Karpas-422 (cell line): ENCODE measurements around the gene PIP4K2B. TPM values are rescaled to one million over a fixed set of nuclear protein-coding genes. Genes with fewer than 3 reads are reported as not detected.

Experiments
- DNase-seq: peaks from one replicate; pipeline ENCODE4 v3.0.0-alpha.2; 2015
- H2AFZ ChIP-seq: fragments of 200-600 bp; sonication (generic); 2 replicates; pipeline ENCODE4 v1.6.1; 2014; ENCODE audit warnings: antibody characterized with exemption, low read length, mixed read lengths
- H3K27ac ChIP-seq: fragments of 200-600 bp; sonication (generic); 2 replicates; pipeline ENCODE4 v1.5.1; 2014; ENCODE audit warnings: mild to moderate bottlenecking, low read length, moderate library complexity
- H3K27me3 ChIP-seq: fragments of 200-600 bp; sonication (generic); 2 replicates; pipeline ENCODE4 v1.6.1; 2014; ENCODE audit warnings: low read length, mixed read lengths
- H3K36me3 ChIP-seq: fragments of 200-600 bp; sonication (generic); 2 replicates; pipeline ENCODE4 v1.6.1; 2014; ENCODE audit warnings: low read length, mixed read lengths; ENCODE audit not compliant: insufficient read depth
- H3K4me1 ChIP-seq: fragments of 200-600 bp; sonication (generic); 2 replicates; pipeline ENCODE4 v1.6.1; 2014; ENCODE audit warnings: mild to moderate bottlenecking, low read length, mixed read lengths
- H3K4me2 ChIP-seq: fragments of 200-600 bp; sonication (generic); 2 replicates; pipeline ENCODE4 v1.6.1; 2014; ENCODE audit warnings: low read length, low read depth, mild to moderate bottlenecking; ENCODE audit not compliant: poor library complexity, severe bottlenecking
- H3K4me3 ChIP-seq: fragments of 200-600 bp; sonication (generic); 2 replicates; pipeline ENCODE4 v1.5.1; 2014; ENCODE audit warnings: mild to moderate bottlenecking, antibody characterized with exemption, low read length, mixed read lengths
- H3K79me2 ChIP-seq: fragments of 200-600 bp; sonication (generic); 2 replicates; pipeline ENCODE4 v1.6.1; 2014; ENCODE audit warnings: mild to moderate bottlenecking, low read length, mixed read lengths
- H3K9ac ChIP-seq: fragments of 200-600 bp; sonication (generic); 2 replicates; pipeline ENCODE4 v1.6.0; 2014; ENCODE audit warnings: low read length
- H3K9me2 ChIP-seq: fragments of 200-600 bp; sonication (generic), shearing (Covaris generic); replicated peaks from 2 replicates; pipeline ENCODE4 v1.6.0; 2014; ENCODE audit warnings: mild to moderate bottlenecking, low read length, moderate library complexity; ENCODE audit not compliant: insufficient read depth
- H3K9me3 ChIP-seq: fragments of 300-700, 200-600 bp; sonication (generic); 2 replicates; pipeline ENCODE4 v1.6.1; 2014; ENCODE audit warnings: low read length, mixed read lengths
- H4K20me1 ChIP-seq: fragments of 200-600 bp; sonication (generic); 2 replicates; pipeline ENCODE4 v1.6.1; 2014; ENCODE audit warnings: mild to moderate bottlenecking, antibody characterized with exemption, low read length, low read depth; ENCODE audit not compliant: insufficient read depth
- total RNA-seq: library from RNA; depleted of rRNA; stranded (reverse); fragments of >200 nt; shearing (Covaris generic); gene quantifications from 2 replicates; pipeline ENCODE4 v1.2.3, GENCODE V29; 2014; ENCODE audit warnings: low replicate concordance; rRNA removed

The PIP4K2B gene
- total RNA-seq, result 32.0 and 42.7 TPM in 2 replicates

DNA sequence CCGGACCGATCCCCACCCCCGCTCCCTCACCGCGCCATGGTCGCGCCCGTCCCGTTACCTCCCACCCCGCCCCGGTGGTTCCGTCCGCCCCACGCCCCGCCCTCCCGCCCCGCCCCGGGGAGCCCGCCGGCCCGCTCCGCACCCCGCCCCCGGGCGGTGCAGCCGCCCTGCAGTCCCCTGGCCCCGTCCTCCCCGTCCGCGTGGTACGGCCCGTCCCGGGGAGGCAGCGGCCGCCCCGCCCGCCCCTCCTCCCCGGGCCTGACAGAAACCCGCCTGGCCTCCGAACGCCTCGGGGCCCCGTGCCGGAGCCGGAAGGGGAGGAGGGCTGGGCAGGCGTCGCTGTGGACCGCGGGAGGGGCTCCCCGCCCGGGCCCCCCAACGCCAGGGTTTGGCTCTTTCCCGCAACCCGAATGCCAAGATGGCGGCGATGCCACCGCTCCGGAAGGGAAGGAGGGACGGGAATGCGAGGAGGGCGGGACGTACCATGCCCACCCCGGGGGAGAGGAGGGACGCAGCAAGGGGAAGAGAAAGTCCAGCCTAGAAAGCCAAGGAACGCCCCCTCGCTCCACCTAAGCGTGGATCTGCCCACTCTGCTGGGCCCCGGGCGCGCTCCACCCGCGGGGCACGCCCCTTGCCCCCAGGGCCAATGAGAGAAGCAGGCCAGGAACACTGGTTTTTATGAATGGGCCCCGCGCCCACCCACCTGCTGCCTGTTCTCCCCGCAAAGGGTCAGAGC is at the start of gene PIP4K2B:
Gene PIP4K2B, minus strand, starts transcription at position 56 of the 736 bp plus-strand sequence. CDS start 132 bp downstream, outside the sequence.
- Histone ChIP-seq H4K20me1 (0 out of 2 replicates have a peak, but pooled peaks cover 4% of the 10 kb centered on the region), H3K9me2 (no peaks in the 10 kb centered on the region), H3K9me3 (no peaks in the 10 kb centered on the region), H3K4me1 (peaks cover 23% of the 10 kb centered on the region), H3K27ac (peak within 1 kb of the TSS; percentile 87), H3K9ac (peak within 1 kb of the TSS; percentile 98), H2AFZ (peak within 1 kb of the TSS; percentile 68), H3K36me3 (peaks cover 21% of the 10 kb centered on the region; the same call in 1 of the 2 replicates), H3K79me2 (peaks cover 44% of the 10 kb centered on the region), H3K27me3 (no peaks in the 10 kb centered on the region), H3K4me3 (peak within 1 kb of the TSS; percentile 77), H3K4me2 (peak within 1 kb of the TSS; percentile 85)
- peak; percentile 98 for DNase-seq

DNA sequence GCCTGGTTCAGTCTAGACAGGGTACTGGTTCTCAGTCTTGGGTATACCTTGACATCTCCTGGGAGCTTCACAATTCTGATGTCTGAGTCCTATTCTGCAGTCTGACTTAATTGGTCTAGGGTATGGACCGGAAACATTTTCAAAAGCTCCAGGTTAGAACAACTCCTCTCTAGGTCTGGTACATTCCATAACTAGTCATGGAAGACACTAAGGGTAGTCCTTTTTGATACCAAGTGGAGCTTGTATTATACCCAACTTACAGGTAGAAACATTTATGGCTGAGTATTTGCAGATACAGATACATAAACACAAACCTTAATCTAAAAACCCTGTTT is 49.2 kb upstream of the PIP4K2B start:
- Histone ChIP-seq H3K4me3 (no peak overlapping the region), H3K79me2 (peaks cover 29% of the 10 kb centered on the region), H3K4me2 (no peak overlapping the region), H3K27ac (no peak overlapping the region), H3K27me3 (no peaks in the 10 kb centered on the region), H3K9me3 (no peaks in the 10 kb centered on the region), H3K9ac (no peak overlapping the region), H3K9me2 (no peaks in the 10 kb centered on the region), H4K20me1 (peaks cover 40% of the 10 kb centered on the region), H3K4me1 (peaks cover 22% of the 10 kb centered on the region), H2AFZ (no peak overlapping the region), H3K36me3 (peaks cover 44% of the 10 kb centered on the region)
- peak; percentile 60 for DNase-seq

DNA sequence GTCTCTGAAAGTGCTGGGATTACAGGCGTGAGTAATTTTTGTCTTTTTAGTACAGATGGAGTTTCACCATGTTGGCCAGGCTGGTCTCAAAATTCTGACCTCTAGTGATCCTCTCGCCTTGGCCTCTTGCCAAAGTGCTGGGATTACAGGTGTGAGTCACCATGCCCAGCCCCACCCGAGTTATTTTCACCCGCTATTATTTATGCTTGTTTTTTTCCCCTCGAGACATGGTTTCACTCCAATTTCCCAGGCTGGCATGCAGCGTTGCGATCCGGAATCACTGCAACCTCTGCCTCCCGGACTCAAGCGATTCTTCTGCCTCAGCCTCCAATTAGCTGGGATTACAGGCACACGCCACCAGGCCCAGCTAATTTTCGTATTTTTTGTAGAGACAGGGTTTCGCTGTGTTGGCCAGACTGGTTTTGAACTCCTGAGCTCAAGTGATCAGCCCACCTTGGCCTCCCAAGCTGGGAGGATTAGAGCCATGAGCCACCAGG is 45.0 kb upstream of the PIP4K2B start:
- H4K20me1 ChIP-seq, result peaks cover 7% of the 10 kb centered on the region
- H3K36me3 ChIP-seq, result peaks cover 6% of the 10 kb centered on the region
- H3K4me2 ChIP-seq, result no peak overlapping the region
- no peak overlapping the region for H3K4me3 ChIP-seq
- no peak overlapping the region for H3K9ac ChIP-seq
- H3K9me2 ChIP-seq, result no peaks in the 10 kb centered on the region
- no peaks in the 10 kb centered on the region for H3K27me3 ChIP-seq
- peak; percentile 72 for DNase-seq
- no peaks in the 10 kb centered on the region for H3K9me3 ChIP-seq
- H2AFZ ChIP-seq, result no peak overlapping the region
- H3K4me1 ChIP-seq, result no peaks in the 10 kb centered on the region
- H3K79me2 ChIP-seq, result no peaks in the 10 kb centered on the region
- no peak overlapping the region for H3K27ac ChIP-seq

DNA sequence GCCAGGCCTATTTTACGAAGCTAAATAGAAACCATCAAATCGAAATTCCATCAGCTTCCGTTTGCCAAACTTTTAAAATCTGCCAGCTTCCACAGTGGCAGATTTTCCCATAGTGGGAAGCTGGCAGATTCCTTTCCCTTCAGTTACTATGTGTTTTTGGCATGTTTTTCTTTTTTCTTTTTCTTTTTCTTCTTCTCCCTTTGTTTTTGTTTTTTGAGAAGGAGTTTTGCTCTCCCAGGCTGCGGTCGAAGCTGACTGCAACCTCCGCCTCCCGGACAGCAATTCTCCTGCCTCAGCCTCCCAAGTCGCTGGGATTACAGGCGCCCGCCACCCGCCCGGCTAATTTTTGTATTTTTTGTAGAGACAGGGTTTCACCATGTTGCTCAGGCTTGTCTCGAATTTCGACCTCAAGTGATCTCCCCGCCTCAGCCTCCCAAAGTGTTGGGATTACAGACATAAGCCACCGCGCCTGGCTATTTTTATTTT is 26.4 kb upstream of the PIP4K2B start:
- Histone ChIP-seq H3K79me2 (peaks cover 30% of the 10 kb centered on the region), H3K4me1 (peaks cover 19% of the 10 kb centered on the region), H3K4me3 (peak overlapping the region; percentile 83), H3K27ac (peak overlapping the region; percentile 69), H3K9ac (peak overlapping the region; percentile 83), H3K36me3 (no peaks in the 10 kb centered on the region), H4K20me1 (peaks cover 14% of the 10 kb centered on the region), H3K9me2 (no peaks in the 10 kb centered on the region), H3K4me2 (peak overlapping the region; percentile 85), H3K9me3 (no peaks in the 10 kb centered on the region), H2AFZ (peak overlapping the region; percentile 33; the same call in 1 of the 2 replicates), H3K27me3 (no peaks in the 10 kb centered on the region)
- DNase-seq, result no peak

DNA sequence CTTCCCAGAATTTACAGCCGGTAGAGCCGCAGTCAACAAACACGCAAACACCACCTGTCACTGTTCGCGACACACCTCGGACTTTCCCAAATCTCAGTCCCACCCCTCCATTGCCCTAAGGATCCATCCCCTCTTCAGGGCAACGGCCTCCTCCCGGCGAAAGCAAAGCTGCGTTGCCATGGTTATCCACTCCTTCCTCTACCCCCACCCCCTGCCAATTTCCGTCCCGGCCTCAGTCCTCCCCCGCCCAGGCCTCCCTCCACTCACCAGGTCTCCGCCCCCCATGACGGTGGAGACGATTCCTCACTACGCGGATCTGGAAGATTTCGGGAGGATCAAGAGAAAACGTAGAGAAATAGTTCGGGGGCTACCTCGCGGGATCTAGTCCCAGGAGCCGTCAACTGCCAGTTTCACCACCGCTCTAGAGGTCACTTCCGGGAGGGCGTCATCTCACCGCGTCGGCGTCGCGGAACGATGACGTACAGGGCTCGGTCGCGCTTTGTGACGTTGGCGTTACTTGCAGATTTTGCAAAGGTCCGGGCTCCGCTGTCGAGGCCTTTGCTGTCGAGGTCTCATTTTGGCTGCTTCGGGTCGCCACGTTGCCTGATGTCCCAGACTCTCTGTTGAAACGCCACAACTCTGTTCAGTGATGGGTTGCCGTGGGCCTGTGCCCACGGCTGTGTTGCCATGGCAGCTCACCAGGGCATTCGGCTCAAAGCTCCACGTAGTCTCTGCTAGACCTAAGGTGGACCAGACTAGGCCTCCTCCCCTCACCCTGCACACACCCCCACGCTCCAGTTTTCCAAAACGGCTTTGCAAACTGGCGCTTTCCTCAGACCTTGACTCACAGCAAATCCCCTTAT is 25.8 kb upstream of the PIP4K2B start, which contains the start of gene CWC25:
Gene CWC25, minus strand, starts transcription at position 423 of the 863 bp plus-strand sequence. Its CDS starts 138 bp downstream, at position 285.
- peaks cover 32% of the 10 kb centered on the region for H3K79me2 ChIP-seq
- H3K9me2 ChIP-seq, result no peaks in the 10 kb centered on the region
- peak within 1 kb of the TSS; percentile 85 for H3K4me2 ChIP-seq
- H3K4me1 ChIP-seq, result peaks cover 19% of the 10 kb centered on the region
- H3K36me3 ChIP-seq, result no peaks in the 10 kb centered on the region
- peak within 1 kb of the TSS; percentile 33; the same call in 1 of the 2 replicates for H2AFZ ChIP-seq
- H3K4me3 ChIP-seq, result peak within 1 kb of the TSS; percentile 83
- H3K27me3 ChIP-seq, result no peaks in the 10 kb centered on the region
- H3K27ac ChIP-seq, result peak within 1 kb of the TSS; percentile 69
- peak; percentile 98 for DNase-seq
- peaks cover 14% of the 10 kb centered on the region for H4K20me1 ChIP-seq
- H3K9me3 ChIP-seq, result no peaks in the 10 kb centered on the region
- H3K9ac ChIP-seq, result peak within 1 kb of the TSS; percentile 83

DNA sequence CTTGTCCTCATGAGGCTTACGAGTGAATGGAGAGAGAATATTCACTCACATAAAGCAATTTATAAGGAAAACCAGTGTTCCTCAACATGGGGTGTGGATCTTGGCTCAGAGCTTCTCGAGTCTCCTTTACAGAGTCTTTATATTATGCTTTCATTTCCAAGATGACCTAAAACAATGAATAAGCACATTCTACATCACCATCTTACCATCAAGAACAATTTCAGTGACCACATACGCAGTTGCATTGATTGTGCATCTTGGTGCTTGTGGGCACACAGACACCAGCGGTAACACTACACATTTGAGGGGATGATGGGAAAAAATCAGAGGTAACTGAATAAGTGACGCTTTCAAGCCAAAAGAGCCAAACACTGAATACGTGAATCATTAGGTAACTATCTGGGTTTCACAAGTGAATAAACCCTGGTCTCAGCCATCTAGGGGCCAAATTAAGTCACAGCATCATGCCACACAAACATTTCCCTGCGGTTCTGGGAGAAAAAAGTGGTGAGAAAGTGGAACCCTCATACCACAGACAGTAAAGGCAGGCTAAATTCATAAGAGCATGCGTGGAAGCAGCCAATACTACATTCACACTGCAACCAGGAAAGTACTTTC is 16.3 kb upstream of the PIP4K2B start:
- H4K20me1 ChIP-seq, result no peaks in the 10 kb centered on the region
- DNase-seq, result no peak
- H3K27me3 ChIP-seq, result no peaks in the 10 kb centered on the region
- H3K36me3 ChIP-seq, result peaks cover 8% of the 10 kb centered on the region; the same call in 1 of the 2 replicates
- no peak overlapping the region for H3K4me2 ChIP-seq
- H3K4me1 ChIP-seq, result no peaks in the 10 kb centered on the region
- H2AFZ ChIP-seq, result no peak overlapping the region
- H3K9me3 ChIP-seq, result no peaks in the 10 kb centered on the region
- no peak overlapping the region for H3K9ac ChIP-seq
- peaks cover 8% of the 10 kb centered on the region; the same call in 1 of the 2 replicates for H3K79me2 ChIP-seq
- no peak overlapping the region for H3K4me3 ChIP-seq
- no peaks in the 10 kb centered on the region for H3K9me2 ChIP-seq
- no peak overlapping the region for H3K27ac ChIP-seq

DNA sequence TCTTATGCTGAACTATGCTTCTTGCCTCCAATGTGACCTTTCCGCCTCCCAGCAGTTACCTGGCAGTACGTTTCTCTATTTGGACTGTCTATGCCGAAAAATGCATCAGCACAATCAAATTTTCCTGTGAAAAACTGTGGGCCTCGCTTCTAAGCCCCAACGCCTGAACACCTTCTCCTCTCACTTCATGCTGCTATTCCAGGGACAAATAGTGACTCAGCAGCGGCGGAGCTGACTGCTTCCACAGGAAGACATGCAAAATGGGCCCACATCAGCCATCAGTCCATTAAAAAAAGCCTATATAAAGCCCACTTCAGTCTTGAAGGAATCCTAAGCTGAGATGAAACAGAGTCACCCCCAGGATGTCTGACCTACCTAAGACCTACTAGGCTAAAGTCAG is 10.5 kb upstream of the PIP4K2B start:
- Histone ChIP-seq H3K9me2 (no peaks in the 10 kb centered on the region), H3K27me3 (no peaks in the 10 kb centered on the region), H3K4me3 (no peak overlapping the region), H2AFZ (no peak overlapping the region), H3K79me2 (no peaks in the 10 kb centered on the region), H3K27ac (no peak overlapping the region), H3K4me2 (no peak overlapping the region), H3K9ac (no peak overlapping the region), H4K20me1 (no peaks in the 10 kb centered on the region), H3K4me1 (peaks cover 10% of the 10 kb centered on the region; the same call in 1 of the 2 replicates), H3K36me3 (peaks cover 29% of the 10 kb centered on the region), H3K9me3 (no peaks in the 10 kb centered on the region)
- no peak for DNase-seq
